SK-N-MC (cell line): ENCODE measurements around the gene BCL11B.

ENCODE experiments used
- EZH2 ChIP-seq: fragments of 200-600 bp; sonication (generic); IDR thresholded peaks from one replicate; pipeline ENCODE4 v1.6.1; 2017; ENCODE audit warnings: antibody characterized with exemption
- FOXP2 ChIP-seq: optimal IDR thresholded peaks from 2 replicates; pipeline ENCODE3; 2011; ENCODE audit warnings: mild to moderate bottlenecking, moderate library complexity; ENCODE audit not compliant: insufficient read depth; ENCODE audit errors: extremely low read length, control extremely low read depth

DNA sequence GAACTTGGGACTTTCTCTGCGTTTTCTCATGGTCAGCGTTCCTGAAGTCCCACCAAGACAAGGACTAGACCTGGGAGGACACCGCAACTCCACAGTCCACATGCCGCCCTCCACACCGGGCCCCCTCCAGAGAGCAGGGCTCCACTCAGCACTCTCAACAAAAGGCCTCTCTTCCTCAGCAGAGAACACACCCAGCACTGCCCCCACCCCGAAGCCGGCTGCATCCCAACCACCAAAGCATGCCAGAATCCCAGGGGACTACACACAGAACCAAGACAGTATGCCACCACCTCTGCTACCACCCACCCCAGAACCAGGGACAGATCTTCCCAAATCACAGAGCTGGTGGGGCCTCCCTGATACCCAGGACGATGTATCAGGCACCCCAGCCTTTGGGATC, 88.3 kb downstream of the BCL11B start:
- no peak for TF ChIP-seq EZH2
- TF ChIP-seq FOXP2, result no peak
